ENCODE data around the gene CENPX. TPM values are rescaled to one million over a fixed set of nuclear protein-coding genes. Genes with fewer than 3 reads are reported as not detected.
"Not testable (repeated sequence)": the region's sequence is repeated elsewhere in the genome, so short reads cannot be mapped to it uniquely, and the experiment has no call there.

The CENPX gene
- total RNA-seq, 2 donors from 2014 or later: 82.6 to 174 TPM

- no peaks in the 10 kb centered on the region for H3K27me3 Mint-ChIP-seq
- H3K27ac Mint-ChIP-seq: no peak overlapping the region
- peaks cover 0 to 4% of the 10 kb centered on the region in 2 donors for H3K4me1 Mint-ChIP-seq (ENCODE audit: low read depth in 2 of 2)
- no peaks in the 10 kb centered on the region for H3K36me3 Mint-ChIP-seq
- no peaks in the 10 kb centered on the region for H3K9me3 Mint-ChIP-seq
- no peak overlapping the region for H3K4me3 Mint-ChIP-seq
- DNase-seq (ENCODE audit: low spot score) (no peak), ATAC-seq (no peak)
These were observed 30.2 kb downstream of the CENPX start for GRCh38 chr17:81992306-81993102.

GRCh38 chr17:81991684-81992305 is 30.9 kb downstream of the CENPX start:
- H3K27me3 Mint-ChIP-seq: no peaks in the 10 kb centered on the region
- no peaks in the 10 kb centered on the region for H3K9me3 Mint-ChIP-seq
- ATAC-seq (no peak), DNase-seq (ENCODE audit: low spot score) (no peak)
- no peak overlapping the region for H3K27ac Mint-ChIP-seq
- H3K4me1 Mint-ChIP-seq (ENCODE audit: low read depth in 2 of 2): peaks cover 0 to 6% of the 10 kb centered on the region in 2 donors
- no peak overlapping the region for H3K4me3 Mint-ChIP-seq
- H3K36me3 Mint-ChIP-seq: no peaks in the 10 kb centered on the region

GRCh38 chr17:81990836-81991683 is 31.6 kb downstream of the CENPX start:
- H3K27ac Mint-ChIP-seq: no peak overlapping the region
- no peaks in the 10 kb centered on the region for H3K27me3 Mint-ChIP-seq
- no peak for DNase-seq (ENCODE audit: low spot score)
- no peak for ATAC-seq
- no peaks in the 10 kb centered on the region for H3K36me3 Mint-ChIP-seq
- no peak overlapping the region for H3K4me3 Mint-ChIP-seq
- no peaks in the 10 kb centered on the region for H3K9me3 Mint-ChIP-seq
- H3K4me1 Mint-ChIP-seq (ENCODE audit: low read depth in 2 of 2): peaks cover 0 to 9% of the 10 kb centered on the region in 2 donors

GRCh38 chr17:81987161-81987770 is 35.4 kb downstream of the CENPX start:
- Mint-ChIP-seq H3K27me3 (no peaks in the 10 kb centered on the region), H3K36me3 (peaks cover 4% of the 10 kb centered on the region), H3K9me3 (no peaks in the 10 kb centered on the region), H3K4me1 (ENCODE audit: low read depth in 2 of 2) (peaks cover 0 to 13% of the 10 kb centered on the region in 2 donors), H3K4me3 (no peak overlapping the region), H3K27ac (no peak overlapping the region)
- DNase-seq (ENCODE audit: low spot score) (no peak), ATAC-seq (no peak)

- H3K4me3 Mint-ChIP-seq: no peak overlapping the region
- H3K27me3 Mint-ChIP-seq: no peaks in the 10 kb centered on the region
- no peak overlapping the region for H3K27ac Mint-ChIP-seq
- H3K36me3 Mint-ChIP-seq: peaks cover 4% of the 10 kb centered on the region
- H3K4me1 Mint-ChIP-seq (ENCODE audit: low read depth in 2 of 2): peaks cover 0 to 13% of the 10 kb centered on the region in 2 donors
- no peaks in the 10 kb centered on the region for H3K9me3 Mint-ChIP-seq
- no peak for ATAC-seq
- DNase-seq (ENCODE audit: low spot score): no peak
These were observed 36.1 kb downstream of the CENPX start for GRCh38 chr17:81986606-81987005.

GRCh38 chr17:81984773-81985410 is 37.8 kb downstream of the CENPX start:
- peaks cover 6 to 13% of the 10 kb centered on the region in 2 donors for H3K4me1 Mint-ChIP-seq (ENCODE audit: low read depth in 2 of 2)
- no peaks in the 10 kb centered on the region for H3K9me3 Mint-ChIP-seq
- ATAC-seq (peak in 1 of 2 donors; percentile 28), DNase-seq (ENCODE audit: low spot score) (no peak)
- no peak overlapping the region for H3K27ac Mint-ChIP-seq
- no peak overlapping the region for H3K4me3 Mint-ChIP-seq
- H3K36me3 Mint-ChIP-seq: peaks cover 4% of the 10 kb centered on the region
- H3K27me3 Mint-ChIP-seq: no peaks in the 10 kb centered on the region

GRCh38 chr17:81983639-81984373 is 38.9 kb downstream of the CENPX start:
- ATAC-seq (no peak), DNase-seq (ENCODE audit: low spot score) (no peak)
- Mint-ChIP-seq H3K4me3 (no peak overlapping the region), H3K4me1 (ENCODE audit: low read depth in 2 of 2) (peaks cover 13 to 21% of the 10 kb centered on the region in 2 donors), H3K9me3 (no peaks in the 10 kb centered on the region), H3K27me3 (no peaks in the 10 kb centered on the region), H3K36me3 (peaks cover 4% of the 10 kb centered on the region), H3K27ac (no peak overlapping the region)

GRCh38 chr17:81983011-81983638 is 39.6 kb downstream of the CENPX start:
- Mint-ChIP-seq H3K4me3 (no peak overlapping the region), H3K4me1 (ENCODE audit: low read depth in 2 of 2) (peaks cover 13 to 26% of the 10 kb centered on the region in 2 donors), H3K27ac (no peak overlapping the region), H3K9me3 (no peaks in the 10 kb centered on the region), H3K36me3 (peaks cover 4% of the 10 kb centered on the region), H3K27me3 (no peaks in the 10 kb centered on the region)
- no peak for ATAC-seq
- no peak for DNase-seq (ENCODE audit: low spot score)

GRCh38 chr17:81981511-81981910 is 41.2 kb downstream of the CENPX start:
- H3K9me3 Mint-ChIP-seq; H3K36me3 Mint-ChIP-seq; H3K4me3 Mint-ChIP-seq; ATAC-seq; H3K27ac Mint-ChIP-seq; H3K27me3 Mint-ChIP-seq; DNase-seq (ENCODE audit: low spot score): not testable (repeated sequence)
- H3K4me1 Mint-ChIP-seq (ENCODE audit: low read depth in 2 of 2): peaks cover 13 to 27% of the 10 kb centered on the region in 2 donors

GRCh38 chr17:81980707-81981343 is 41.9 kb downstream of the CENPX start:
- Mint-ChIP-seq H3K9me3 (no peaks in the 10 kb centered on the region), H3K27ac (no peak overlapping the region), H3K4me3 (no peak overlapping the region), H3K4me1 (ENCODE audit: low read depth in 2 of 2) (peaks cover 13 to 33% of the 10 kb centered on the region in 2 donors), H3K36me3 (peaks cover 4% of the 10 kb centered on the region), H3K27me3 (no peaks in the 10 kb centered on the region)
- no peak for ATAC-seq
- DNase-seq (ENCODE audit: low spot score): no peak

- peaks cover 13 to 32% of the 10 kb centered on the region in 2 donors for H3K4me1 Mint-ChIP-seq (ENCODE audit: low read depth in 2 of 2)
- no peaks in the 10 kb centered on the region for H3K9me3 Mint-ChIP-seq
- ATAC-seq: no peak
- no peak for DNase-seq (ENCODE audit: low spot score)
- H3K27me3 Mint-ChIP-seq: peaks cover 0 to 2% of the 10 kb centered on the region in 2 donors
- H3K36me3 Mint-ChIP-seq: peaks cover 2% of the 10 kb centered on the region
- no peak overlapping the region for H3K27ac Mint-ChIP-seq
- peak overlapping the region; percentile 12 for H3K4me3 Mint-ChIP-seq
These were observed 42.6 kb downstream of the CENPX start for GRCh38 chr17:81980122-81980521.

All from natural killer cell treated with Interleukin-12 subunit alpha and Interleukin-12 subunit beta and Interleukin-15 and Interleukin-18, amount 100 ng/mL, for 72 hours (primary cell).